GM11168 (cell line): Measurements from ENCODE around the gene SEMA4C.

ENCODE experiments used
- in situ Hi-C: fragments of 300-500 bp; cut with MboI; formaldehyde crosslinking; loops from one replicate; pipeline ENCODE4 v1.12.0; 2022; ENCODE audit warnings: low sequenced_read_pairs; ENCODE audit not compliant: unreplicated experiment

The SEMA4C gene

DNA sequence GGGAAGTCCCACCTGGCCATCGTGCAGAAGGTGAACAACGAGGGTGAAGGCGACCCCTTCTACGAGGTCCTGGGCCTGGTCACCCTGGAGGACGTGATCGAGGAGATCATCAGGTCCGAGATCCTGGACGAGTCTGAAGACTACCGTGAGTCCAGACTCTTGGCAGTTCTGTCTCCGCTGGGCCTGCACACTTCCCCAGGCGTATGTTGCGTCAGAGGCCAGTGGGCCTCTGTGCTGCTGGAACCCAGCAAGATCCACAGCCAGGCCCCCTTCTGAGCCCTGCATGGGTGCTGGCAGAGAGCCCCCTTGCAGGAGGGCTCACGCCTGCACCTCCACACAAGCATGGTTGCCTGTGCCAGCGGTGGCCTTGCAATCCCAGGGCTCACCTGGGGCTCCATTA, 44.8 kb downstream of the SEMA4C start:
- in situ Hi-C loops, result no loop called here

DNA sequence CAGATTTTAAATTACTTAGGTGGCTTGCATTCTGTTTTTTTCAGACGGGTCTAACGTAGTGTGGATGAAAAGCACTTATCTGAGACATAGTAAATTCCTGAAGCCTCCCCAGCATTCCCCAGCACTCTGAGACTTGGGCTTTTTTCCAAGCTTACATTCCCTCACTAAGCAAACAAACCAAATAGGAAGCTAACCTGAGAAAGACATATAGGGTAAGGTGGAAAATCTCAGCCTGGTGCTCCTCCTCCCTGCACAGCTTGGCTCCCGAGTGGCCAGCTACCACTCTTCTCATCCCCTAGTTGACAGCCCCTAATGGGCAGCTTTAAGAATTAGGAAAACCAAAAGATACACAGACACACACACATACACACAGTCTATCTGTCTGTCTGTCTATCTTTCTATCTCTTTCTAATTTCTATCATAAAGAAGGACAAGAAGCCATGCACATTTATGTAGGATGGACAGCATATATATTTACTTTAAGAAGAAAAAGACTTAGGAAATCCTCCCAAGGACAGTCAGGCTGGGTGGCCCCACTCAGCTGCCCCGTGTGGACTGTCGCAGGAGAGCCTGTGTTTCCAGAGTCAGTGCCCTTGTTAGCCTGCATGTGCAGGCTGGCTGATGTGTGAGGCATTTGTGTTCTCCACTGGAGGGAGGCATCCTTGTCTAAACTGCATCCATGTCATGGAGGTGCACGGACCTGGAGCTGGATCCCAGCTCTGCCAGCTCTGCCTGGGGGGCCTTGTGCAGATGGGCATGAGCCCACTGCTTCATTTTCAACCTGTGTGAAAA, 45.6 kb downstream of the SEMA4C start:
- in situ Hi-C loops, result no loop called here

DNA sequence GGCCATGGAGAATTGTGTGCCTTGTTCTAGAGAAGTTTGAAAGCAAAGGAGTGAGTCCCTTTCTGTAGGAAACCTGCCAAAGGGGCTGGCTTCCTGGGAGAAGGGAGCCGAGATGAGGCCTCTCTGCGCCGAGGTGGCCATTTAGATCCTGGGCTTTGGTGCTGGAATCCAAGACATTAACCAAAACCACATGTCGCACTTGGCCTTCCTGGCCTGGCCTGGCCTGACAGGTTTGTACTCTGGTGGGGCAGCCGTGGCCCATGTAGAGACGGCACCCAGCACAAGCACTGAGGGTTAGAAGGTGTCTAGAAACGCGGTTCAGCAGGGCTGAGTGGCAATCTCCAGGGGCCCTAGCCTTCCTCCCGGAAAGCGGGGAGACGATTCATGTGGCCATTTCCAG, 46.7 kb downstream of the SEMA4C start:
- in situ Hi-C loops, result no loop called here

DNA sequence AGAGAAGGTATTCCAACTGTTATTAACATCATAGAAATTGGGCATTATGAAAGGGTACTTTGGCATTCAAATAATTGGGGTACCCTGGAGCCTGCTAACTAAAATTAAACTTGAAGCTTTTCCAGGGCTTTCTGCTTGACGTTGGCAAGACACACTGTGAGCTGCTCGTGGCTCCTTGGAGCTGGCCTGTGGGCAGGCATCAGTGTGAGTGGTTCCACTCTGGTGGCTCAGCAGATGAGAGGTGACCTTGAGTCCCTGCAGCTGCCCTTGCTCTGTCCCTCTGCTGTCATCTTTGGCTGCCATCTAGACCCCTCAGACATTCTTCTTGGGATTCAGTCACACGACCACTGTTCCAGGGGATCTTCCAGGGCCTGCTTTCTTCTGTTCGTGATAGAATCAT, 47.1 kb downstream of the SEMA4C start:
- in situ Hi-C loops, result no loop called here

DNA sequence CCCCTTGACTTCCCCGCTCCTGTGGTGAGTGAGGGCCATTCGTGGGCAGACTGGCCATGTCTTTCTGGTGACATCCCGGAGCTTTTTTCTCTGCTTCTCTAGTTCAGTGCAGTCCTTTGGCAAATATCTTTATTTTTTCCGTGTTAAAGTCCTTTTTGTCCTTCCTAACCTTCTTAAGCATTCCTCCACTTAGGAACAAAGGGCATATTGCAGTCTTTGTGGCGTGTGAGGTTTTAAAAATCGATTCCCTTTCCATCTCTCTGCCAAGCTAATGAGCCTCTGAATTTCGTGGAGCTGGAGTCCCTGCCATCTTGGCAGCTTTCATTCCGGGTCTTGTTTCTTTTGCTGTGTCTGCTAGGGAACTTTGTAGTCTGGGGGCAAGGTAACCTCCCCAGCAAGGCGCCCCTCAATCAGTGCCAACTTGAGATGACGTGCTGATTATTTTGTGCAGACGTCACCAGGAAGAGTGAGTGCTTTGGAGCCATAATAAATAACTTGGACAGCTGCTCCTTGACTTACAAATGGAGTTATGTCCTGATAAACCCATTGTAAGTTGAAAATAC, 48.7 kb downstream of the SEMA4C start:
- in situ Hi-C loops, result no loop called here

DNA sequence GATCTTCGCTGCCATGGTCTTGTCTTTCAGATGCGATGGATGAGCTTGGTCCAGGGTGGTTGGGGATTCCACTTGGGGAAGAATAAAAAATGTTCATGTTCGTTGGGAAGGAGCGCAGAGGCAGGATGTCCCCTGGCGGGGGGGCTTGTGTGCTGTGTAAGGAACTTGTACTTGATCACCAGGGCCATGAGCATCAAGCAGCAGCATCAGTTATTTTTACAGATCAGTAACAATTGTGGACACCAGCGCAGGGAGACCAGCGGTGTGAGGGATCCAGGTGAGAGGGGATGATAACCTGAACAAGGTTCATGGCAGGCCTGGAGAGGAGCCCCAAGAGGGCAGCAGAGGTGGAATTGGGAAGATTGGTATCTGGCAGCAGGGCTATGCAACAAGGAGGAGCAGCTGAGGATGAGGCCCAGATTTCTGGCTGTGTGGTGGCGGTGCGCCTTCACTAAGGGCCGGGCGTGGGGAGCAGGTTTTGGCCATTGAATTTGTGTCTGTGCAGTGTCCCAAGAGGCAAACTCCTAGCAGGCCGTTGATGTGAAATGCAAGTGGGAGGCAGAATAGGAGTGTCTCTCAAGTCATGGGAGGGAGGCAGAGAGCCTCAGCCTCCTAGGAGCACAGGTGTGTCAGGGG, 49.9 kb downstream of the SEMA4C start:
- in situ Hi-C loops, result no loop called here

DNA sequence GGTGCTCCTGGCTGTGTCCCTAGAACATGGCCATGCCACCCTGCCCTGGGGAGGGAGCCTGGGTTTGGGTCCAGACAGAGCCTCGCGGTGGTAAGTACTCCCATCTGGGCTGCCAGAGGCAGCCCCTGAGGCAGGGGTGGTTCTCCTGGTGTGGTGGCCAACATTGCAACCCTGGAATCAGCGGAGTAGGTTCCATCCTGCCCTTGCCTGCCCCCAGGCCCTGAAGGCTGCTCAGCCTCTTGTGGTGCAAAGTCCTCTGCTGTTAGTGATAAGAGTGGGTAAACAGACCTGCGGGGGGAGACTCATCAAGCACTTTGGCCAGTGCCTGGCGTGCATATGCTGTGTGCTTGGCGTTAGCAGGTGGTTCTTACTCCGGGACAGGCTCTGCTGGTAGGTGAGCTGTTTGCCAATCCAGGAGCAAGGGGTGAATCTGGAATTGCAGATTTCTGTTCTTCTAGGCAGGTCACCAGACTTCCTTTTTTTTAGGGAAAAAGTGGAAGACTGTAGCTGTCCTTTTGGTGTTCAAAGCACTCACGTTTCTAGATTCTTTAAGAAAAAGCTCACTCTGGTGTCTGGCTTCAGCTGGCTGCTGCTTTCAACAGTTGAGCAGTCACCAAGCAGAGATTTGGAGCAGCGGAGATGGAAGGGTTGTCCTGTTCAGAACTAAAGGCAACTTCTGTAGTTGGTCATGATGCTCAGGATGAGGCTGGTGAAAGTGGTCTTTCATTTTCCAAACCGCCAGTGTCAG, 50.6 kb downstream of the SEMA4C start:
- in situ Hi-C loops, result no loop called here

DNA sequence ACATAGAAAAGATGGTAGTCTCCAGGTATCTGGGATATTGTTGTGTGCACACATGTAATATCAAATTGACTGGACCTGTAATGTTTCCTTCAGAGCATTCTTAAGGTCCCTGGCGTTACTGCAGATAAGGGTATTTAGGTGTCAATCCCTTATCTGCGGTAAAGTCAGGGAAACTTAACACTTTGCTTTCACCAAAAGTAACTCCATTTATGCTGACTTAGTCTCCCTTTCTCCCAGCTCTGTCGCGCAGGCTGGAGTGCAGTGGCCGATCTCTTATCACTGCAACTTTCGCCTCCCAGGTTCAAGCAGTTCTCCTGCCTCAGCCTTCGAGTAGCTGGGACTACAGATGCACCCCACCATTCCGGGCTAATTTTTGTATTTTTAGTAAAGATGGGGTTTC, 52.0 kb downstream of the SEMA4C start:
- in situ Hi-C loops, result no loop called here

DNA sequence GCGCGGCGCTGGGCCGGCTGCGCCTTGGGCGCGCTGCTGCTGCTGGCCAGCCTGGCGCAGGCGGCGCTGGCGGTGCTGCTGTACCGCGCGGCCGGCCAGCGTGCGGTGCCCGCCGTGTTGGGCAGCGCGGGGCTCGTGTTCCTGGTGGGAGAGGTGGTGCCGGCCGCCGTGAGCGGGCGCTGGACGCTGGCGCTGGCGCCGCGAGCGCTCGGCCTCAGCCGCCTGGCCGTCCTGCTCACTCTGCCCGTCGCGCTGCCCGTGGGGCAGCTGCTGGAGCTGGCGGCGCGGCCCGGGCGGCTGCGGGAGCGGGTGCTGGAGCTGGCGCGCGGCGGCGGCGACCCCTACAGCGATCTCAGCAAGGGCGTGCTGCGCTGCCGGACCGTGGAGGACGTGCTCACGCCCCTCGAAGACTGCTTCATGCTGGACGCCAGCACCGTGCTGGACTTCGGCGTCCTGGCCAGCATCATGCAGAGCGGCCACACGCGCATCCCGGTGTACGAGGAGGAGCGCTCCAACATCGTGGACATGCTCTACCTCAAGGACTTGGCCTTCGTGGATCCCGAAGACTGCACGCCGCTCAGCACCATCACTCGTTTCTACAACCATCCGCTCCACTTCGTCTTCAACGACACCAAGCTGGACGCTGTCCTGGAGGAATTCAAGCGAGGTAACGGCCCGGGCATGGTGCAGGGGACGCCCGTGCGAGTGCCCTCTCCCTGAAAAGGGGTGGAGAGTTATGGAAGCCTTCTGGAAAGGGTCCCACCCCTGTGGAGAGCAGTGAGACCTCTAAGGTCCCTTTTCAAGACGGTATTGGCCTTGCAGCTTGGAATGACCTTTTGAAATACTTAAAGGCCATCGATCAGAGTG, 52.8 kb downstream of the SEMA4C start:
- in situ Hi-C loops, result no loop called here

DNA sequence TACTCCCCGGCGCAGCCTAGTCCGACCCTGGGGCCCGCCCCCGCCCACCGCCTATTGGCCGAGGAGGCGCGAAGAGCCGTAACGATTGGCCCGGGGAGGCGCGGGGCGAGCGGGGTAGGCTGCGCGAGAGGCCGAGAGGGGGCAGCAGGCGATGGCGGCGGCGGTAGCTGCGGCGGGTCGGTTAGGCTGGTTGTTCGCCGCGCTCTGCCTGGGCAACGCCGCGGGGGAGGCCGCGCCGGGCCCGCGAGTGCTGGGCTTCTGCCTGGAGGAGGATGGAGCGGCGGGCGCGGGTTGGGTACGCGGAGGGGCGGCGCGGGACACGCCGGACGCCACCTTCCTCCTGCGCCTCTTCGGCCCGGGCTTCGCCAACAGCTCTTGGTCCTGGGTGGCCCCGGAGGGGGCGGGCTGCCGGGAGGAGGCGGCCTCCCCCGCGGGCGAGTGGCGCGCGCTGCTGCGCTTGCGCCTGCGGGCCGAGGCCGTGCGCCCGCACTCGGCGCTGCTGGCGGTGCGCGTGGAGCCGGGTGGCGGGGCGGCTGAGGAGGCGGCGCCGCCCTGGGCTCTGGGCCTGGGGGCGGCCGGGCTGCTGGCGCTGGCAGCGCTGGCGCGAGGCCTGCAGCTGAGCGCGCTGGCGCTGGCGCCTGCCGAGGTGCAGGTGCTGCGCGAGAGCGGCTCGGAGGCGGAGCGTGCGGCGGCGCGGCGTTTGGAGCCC, 53.6 kb downstream of the SEMA4C start, which contains the start of gene CNNM3:
Gene CNNM3, plus strand, starts transcription at position 142 of the 709 bp plus-strand sequence. Its CDS starts 10 bp downstream, at position 152.
- in situ Hi-C loops, result no loop called here

DNA sequence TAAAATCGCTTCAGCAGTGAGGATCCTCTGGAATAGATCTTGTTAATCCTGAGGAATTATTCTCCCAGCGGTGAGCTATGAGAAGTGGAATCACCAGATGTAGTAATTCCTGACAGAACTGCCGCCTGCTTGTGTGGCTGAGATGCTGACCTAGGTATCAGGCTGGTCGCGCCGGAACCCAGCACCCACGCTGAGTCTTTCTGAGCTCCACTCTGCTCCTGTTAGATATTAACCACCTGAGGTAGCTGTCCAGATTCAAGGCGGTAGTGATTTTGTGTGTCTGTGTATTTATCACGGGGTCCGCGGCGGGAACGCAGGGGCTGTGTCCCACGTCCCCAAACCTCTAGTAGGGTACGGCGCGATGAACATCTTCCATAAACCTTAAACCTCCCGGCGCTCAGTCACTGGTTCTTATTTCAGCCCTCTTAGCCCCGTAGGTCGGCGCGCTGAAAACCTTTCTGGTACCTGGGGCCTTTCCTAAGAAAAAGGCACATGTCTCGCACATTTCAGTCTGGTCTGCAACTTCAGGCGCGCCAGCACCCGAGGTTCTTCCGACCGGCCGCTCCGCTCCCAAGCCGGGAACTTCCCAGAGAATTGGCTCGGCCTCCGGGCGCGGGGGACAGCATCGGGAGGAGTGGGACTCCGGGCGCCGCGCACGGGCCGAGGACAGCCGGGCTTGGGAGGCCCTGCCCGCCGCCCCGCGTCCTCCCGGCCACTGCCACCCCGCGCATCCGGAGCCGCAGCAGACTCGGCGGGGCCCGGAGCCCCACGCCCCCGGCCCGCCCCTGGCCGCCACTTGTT, 54.4 kb downstream of the SEMA4C start:
- in situ Hi-C loops, result no loop called here

DNA sequence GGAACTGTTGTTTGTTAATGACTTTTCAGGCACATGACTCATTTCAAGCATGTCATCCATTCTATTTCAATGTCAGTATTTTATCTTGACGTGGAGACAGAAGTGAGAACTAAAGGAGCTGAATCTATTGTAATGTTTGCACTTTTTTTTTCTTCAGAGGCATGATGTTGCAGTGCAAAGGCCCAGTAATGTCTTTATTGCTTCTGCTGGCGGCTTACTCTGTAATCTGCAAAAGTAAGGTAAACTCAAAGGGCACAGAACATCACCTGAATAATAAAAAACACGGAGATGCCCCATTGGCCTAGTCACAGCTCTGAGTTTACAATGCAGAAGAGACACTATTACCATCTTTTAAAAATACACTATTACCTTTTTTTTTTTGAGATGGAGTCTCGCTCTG, 56.2 kb downstream of the SEMA4C start:
- in situ Hi-C loops, result no loop called here

DNA sequence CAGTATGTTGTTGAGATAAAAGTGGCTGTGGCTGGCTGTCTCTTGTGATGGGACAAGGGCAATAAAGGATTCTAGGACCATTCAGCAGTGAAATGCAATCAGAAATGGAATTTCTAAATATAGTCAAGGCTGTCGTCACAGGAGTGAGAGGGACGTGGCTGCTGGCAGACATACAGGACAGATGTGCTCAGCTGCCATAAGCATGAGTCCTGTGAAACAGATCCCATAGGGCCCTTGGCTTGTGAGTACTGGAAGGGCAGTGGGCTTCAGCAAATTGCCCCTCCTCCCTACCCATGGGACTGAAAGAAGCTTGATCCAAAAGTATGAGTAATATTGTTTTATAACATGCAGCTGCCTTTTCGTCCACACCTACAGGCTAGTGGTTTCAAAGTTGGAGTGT, 58.0 kb downstream of the SEMA4C start:
- in situ Hi-C loops, result no loop called here

DNA sequence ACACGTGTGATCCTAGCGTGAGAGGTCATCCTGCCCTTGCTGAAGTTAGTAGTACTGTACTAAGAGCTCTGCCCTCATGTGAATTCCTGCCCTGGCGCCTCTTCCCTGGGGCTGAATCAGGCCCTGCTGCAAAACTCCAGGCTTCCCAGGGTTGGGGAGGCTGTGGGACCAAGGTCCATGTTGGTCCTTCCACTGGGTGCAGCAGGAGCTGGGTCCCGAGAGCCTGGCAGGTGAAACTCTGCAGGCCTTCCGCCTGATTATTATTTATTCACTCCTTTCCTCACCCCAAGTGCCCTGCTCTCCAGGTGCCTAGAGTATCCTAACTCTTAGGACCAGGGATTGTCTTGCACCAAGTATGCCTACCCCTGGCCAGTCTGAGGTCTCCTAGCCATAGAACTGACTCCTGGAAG, 59.1 kb downstream of the SEMA4C start:
- in situ Hi-C loops, result no loop called here

DNA sequence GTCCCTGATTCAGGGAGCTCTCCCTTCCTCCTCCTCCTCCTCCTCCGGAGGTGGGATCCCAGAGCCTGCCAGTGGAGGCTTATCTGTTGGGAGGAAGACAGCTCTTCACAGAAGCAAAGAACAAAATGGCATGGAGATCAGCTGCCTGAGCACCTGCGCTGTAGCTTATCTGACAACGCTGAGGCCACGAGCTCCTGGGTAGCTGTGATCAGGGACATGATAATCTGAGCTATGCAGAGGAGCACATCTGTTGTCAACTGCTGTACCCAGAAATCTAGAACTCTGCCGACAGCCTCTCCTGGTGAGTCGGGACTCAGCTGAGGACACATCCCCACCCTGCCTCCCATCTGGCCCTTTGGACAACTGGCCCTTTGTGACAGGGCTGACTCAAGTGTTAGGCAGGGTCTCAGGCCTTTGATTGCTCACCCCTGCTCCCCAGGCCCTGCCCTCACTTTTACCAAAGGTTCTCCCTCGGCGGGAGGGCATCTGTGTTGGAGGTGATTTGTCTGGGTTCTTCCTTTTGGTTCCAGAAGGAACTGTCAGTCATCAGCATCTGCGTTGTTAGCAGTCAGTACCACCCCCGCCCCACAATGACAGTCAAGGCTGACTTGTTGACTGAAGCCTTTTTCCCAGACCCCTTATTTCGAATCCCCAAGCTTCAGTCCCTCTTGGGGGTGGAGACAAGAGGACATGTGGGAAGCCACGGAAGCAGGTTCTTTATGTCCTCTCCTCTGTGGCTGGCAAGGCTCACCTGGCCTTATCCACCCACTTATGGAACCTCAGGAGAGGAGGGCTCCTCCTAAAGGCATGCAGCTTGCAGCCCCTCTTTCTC, 59.7 kb downstream of the SEMA4C start:
- in situ Hi-C loops, result no loop called here
